Head of caudate nucleus (tissue), 42 donors: Measurements from ENCODE around the gene PLEKHM3.
"Not testable (repeated sequence)": the region's sequence is repeated elsewhere in the genome, so short reads cannot be mapped to it uniquely, and the experiment has no call there.

Experiments
- DNase-seq, 42 donors: peaks; one replicate each; pipeline versions ENCODE4 v3.0.0 to v3.0.0-alpha.2; 2020 to 2021; ENCODE audit warnings: mixed read lengths in 7 of 42
- intact Hi-C: fragments of 100-400 bp; cut with DNase I; formaldehyde crosslinking; loops from one replicate; pipeline ENCODE4 v1.15.0; 2022

PLEKHM3 gene

GRCh38 chr2:207935121-207935990 is 90.0 kb downstream of the PLEKHM3 start:
- intact Hi-C loops: no loop called here
- no peak for DNase-seq

GRCh38 chr2:207934720-207935119 is 90.6 kb downstream of the PLEKHM3 start:
- DNase-seq: no peak
- intact Hi-C loops: no loop called here

- peak in 7 of 42 donors; percentile 4 to 54 (median 16) for DNase-seq
- intact Hi-C loops: no loop called here
Observed at GRCh38 chr2:207933396-207934065, 91.8 kb downstream of the PLEKHM3 start.

GRCh38 chr2:207932106-207932505 is 93.2 kb downstream of the PLEKHM3 start:
- intact Hi-C loops: no loop called here
- no peak for DNase-seq

GRCh38 chr2:207930747-207931146 is 94.6 kb downstream of the PLEKHM3 start:
- DNase-seq: no peak
- intact Hi-C loops: no loop called here

- DNase-seq: no peak
- intact Hi-C loops: no loop called here
Observed at GRCh38 chr2:207929923-207930322, 95.4 kb downstream of the PLEKHM3 start.

GRCh38 chr2:207928079-207928478 is 97.2 kb downstream of the PLEKHM3 start:
- peak in 11 of 42 donors; percentile 4 to 55 (median 24) for DNase-seq
- intact Hi-C loops: no loop called here

GRCh38 chr2:207926989-207927300 is 98.4 kb downstream of the PLEKHM3 start:
- DNase-seq: no peak
- intact Hi-C loops: no loop called here

- intact Hi-C loops: no loop called here
- peak in 5 of 42 donors; percentile 5 to 51 (median 14) for DNase-seq
Observed at GRCh38 chr2:207926133-207926988, 99.0 kb downstream of the PLEKHM3 start.

GRCh38 chr2:207925601-207926000 is 99.7 kb downstream of the PLEKHM3 start:
- no peak for DNase-seq
- intact Hi-C loops: no loop called here

GRCh38 chr2:207921606-207922005 is 103.7 kb downstream of the PLEKHM3 start:
- intact Hi-C loops: no loop called here
- DNase-seq: no peak

GRCh38 chr2:207920721-207921120 is 104.6 kb downstream of the PLEKHM3 start:
- no peak for DNase-seq
- intact Hi-C loops: no loop called here

GRCh38 chr2:207920321-207920720 is 105.0 kb downstream of the PLEKHM3 start:
- intact Hi-C loops: no loop called here
- DNase-seq: no peak

GRCh38 chr2:207919164-207919919 is 106.0 kb downstream of the PLEKHM3 start:
- no peak for DNase-seq
- intact Hi-C loops: no loop called here

- no peak for DNase-seq
- intact Hi-C loops: no loop called here
Observed at GRCh38 chr2:207914716-207915115, 110.6 kb downstream of the PLEKHM3 start.

GRCh38 chr2:207913772-207914358 is 111.5 kb downstream of the PLEKHM3 start:
- intact Hi-C loops: no loop called here
- DNase-seq: no peak

GRCh38 chr2:207911856-207912255 is 113.5 kb downstream of the PLEKHM3 start:
- intact Hi-C loops: no loop called here
- DNase-seq: no peak

GRCh38 chr2:207911215-207911614 is 114.1 kb downstream of the PLEKHM3 start:
- intact Hi-C loops: no loop called here
- no peak for DNase-seq

GRCh38 chr2:207906495-207906894 is 118.8 kb downstream of the PLEKHM3 start:
- intact Hi-C loops: not testable (repeated sequence)

More at GRCh38 chr2:207906495-207906894, 118.8 kb downstream of the PLEKHM3 start:
- DNase-seq: not testable (repeated sequence)
